Panc1 (cell line): ENCODE measurements around the gene OMP. TPM values are rescaled to one million over a fixed set of nuclear protein-coding genes. Genes with fewer than 3 reads are reported as not detected.
A peak's percentile ranks its signal among the peaks of the same experiment; 100 is the strongest.

Experiments
- ATAC-seq: fragments of 200-7000 bp; cut with Tn5 transposase; 2 replicates; pipeline ENCODE4 v1.9.1; 2020; ENCODE audit warnings: mild to moderate bottlenecking, moderate library complexity
- BruUV-seq: library from RNA; stranded (reverse); fragments of 400-500 nt; replicated peaks from 2 replicates; lab custom pipeline; 2021; lab: Mats Ljungman, UMichigan
- CTCF ChIA-PET: fragments of 300-600 bp; sonication (Branson Sonifier 250); formaldehyde crosslinking; loops from one replicate; lab custom pipeline; 2022; ENCODE audit warnings: antibody characterized with exemption; lab: Charles Lee
- POLR2A ChIA-PET: fragments of 300-600 bp; sonication (Branson Sonifier 250); formaldehyde crosslinking; loops from one replicate; lab custom pipeline; 2022; ENCODE audit warnings: antibody characterized with exemption; lab: Charles Lee
- DNase-seq: peaks from one replicate; pipeline ENCODE4 v3.0.0-alpha.2; 2010; ENCODE audit warnings: low read depth, low spot score
- H3K27ac ChIP-seq: 2 replicates; pipeline ENCODE4 v1.5.1; 2011; ENCODE audit warnings: mild to moderate bottlenecking, low read length, inconsistent platforms
- H3K27me3 ChIP-seq: fragments of 200-500 bp; sonication (Bioruptor generic); 2 replicates; pipeline ENCODE4 v1.6.0; 2014; ENCODE audit warnings: low read length, inconsistent platforms; ENCODE audit not compliant: control insufficient read depth, insufficient read depth
- H3K36me3 ChIP-seq: fragments of 200-500 bp; sonication (Bioruptor generic); 2 replicates; pipeline ENCODE4 v1.5.1; 2014; ENCODE audit warnings: inconsistent platforms, mild to moderate bottlenecking, low read length, moderate library complexity; ENCODE audit not compliant: control insufficient read depth, insufficient read depth
- H3K4me1 ChIP-seq: 2 replicates; pipeline ENCODE4 v1.5.1; 2011; ENCODE audit warnings: inconsistent platforms, mild to moderate bottlenecking, low read length, moderate library complexity; ENCODE audit not compliant: control insufficient read depth, insufficient read depth
- H3K4me3 ChIP-seq, 2 experiments: 2 replicates each; pipeline ENCODE4 v1.5.1; 2011 to 2012; ENCODE audit warnings: low read depth in 2 of 2, low read length in 2 of 2, mild to moderate bottlenecking in 2 of 2, inconsistent platforms in 1 of 2, moderate library complexity in 1 of 2
- H3K9me3 ChIP-seq: fragments of 200-500 bp; sonication (Bioruptor generic); 2 replicates; pipeline ENCODE4 v1.5.1; 2014; ENCODE audit warnings: low read depth, mild to moderate bottlenecking, inconsistent platforms, low read length, moderate library complexity; ENCODE audit not compliant: control insufficient read depth, insufficient read depth
- CTCF ChIP-seq: fragments of 450-650 bp; IDR thresholded peaks from 2 replicates; pipeline ENCODE4 v1.5.1; 2017; ENCODE audit warnings: mild to moderate bottlenecking
- POLR2AphosphoS5 ChIP-seq: IDR thresholded peaks from 2 replicates; pipeline ENCODE4 v1.6.1; 2012; ENCODE audit warnings: mild to moderate bottlenecking, low read depth, low read length, moderate library complexity
- REST ChIP-seq, 2 experiments: IDR thresholded peaks; 2 replicates each; pipeline ENCODE4 v1.6.1; 2011 to 2012; ENCODE audit warnings: low read depth in 2 of 2, control low read depth in 1 of 2, low read length in 1 of 2, mild to moderate bottlenecking in 1 of 2, moderate library complexity in 1 of 2; ENCODE audit not compliant: insufficient read depth in 1 of 2
- SIN3A ChIP-seq: IDR thresholded peaks from 2 replicates; pipeline ENCODE4 v1.6.1; 2012; ENCODE audit warnings: low read depth, mild to moderate bottlenecking, low read length, moderate library complexity, borderline replicate concordance; ENCODE audit not compliant: insufficient read depth
- TCF7L2 ChIP-seq: IDR thresholded peaks from 2 replicates; pipeline ENCODE4 v1.6.1; 2011; ENCODE audit warnings: mild to moderate bottlenecking, low read depth, low read length, inconsistent platforms
- in situ Hi-C: cut with HindIII; loops from 2 replicates; pipeline ENCODE4 v1.10.0; 2016; ENCODE audit warnings: low sequenced_read_pairs, low pct_unique_long_range_greater_than_20kb
- intact Hi-C: fragments of 100-400 bp; cut with micrococcal nuclease; formaldehyde crosslinking; loops from one replicate; pipeline ENCODE4 v1.10.0; 2022; ENCODE audit not compliant: unreplicated experiment
- total RNA-seq: library from RNA; stranded (reverse); gene quantifications from one replicate; pipeline ENCODE4 v1.2.1, GENCODE V29; 2021; ENCODE audit not compliant: unreplicated experiment

OMP gene
- total RNA-seq, 1 experiment from 2014 or later, result 1.5 TPM

DNA sequence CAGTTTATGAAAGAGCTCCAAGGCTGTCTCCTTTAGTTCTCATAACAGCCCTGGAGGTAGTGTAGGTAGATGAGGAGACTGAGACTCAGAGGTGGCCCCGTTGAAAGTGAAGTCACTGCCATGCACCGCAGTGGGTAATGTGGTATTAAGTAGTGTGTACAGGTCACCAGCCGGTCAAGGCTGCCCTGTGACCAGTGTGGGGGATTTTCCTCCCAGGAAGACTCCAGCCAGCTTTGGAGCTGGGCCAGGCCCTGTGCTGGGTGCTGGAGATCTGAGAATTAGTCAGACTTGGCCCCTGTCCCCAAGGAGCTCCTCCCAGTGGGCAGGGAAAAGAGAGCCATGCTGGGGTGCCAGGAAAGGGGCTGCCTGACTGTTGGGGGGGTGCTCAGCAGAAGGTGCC lies 5.3 kb downstream of the OMP start:
- peak; percentile 47 for DNase-seq
- no TSS peak for BruUV-seq
- Histone ChIP-seq H3K4me1 (peaks cover 29% of the 10 kb centered on the region), H3K9me3 (no peaks in the 10 kb centered on the region), H3K27me3 (no peaks in the 10 kb centered on the region), H3K27ac (peak overlapping the region; percentile 51; the same call in 1 of the 2 replicates), H3K36me3 (no peaks in the 10 kb centered on the region), H3K4me3 (no peak overlapping the region; a peak in 1 of 4 replicates)
- in situ Hi-C loops, result no loop called here
- ChIA-PET CTCF (interaction anchor here (0.7 to 0.9 kb wide), 3 partner anchors 17 to 60 kb away, joined by 3 to 4 read pairs (median 4); no protein-coding TSS in a partner anchor), POLR2A (no interaction called here)
- intact Hi-C loops, result no loop called here
- peak; percentile 79 for ATAC-seq
- no peak for TF ChIP-seq POLR2AphosphoS5
- TF ChIP-seq REST (IDR thresholded peaks at IDR 0.05; ENCODE audit: insufficient read depth in 1 of 2, low read depth in 2 of 2, low read length in 1 of 2), result no peak
- no peak for TF ChIP-seq TCF7L2
- TF ChIP-seq CTCF, result no peak

- Histone ChIP-seq H3K36me3 (no peaks in the 10 kb centered on the region), H3K4me1 (peaks cover 29% of the 10 kb centered on the region), H3K27ac (peak overlapping the region; percentile 51), H3K27me3 (no peaks in the 10 kb centered on the region), H3K4me3 (no peak overlapping the region), H3K9me3 (no peaks in the 10 kb centered on the region)
- POLR2A ChIA-PET, result no interaction called here
- ATAC-seq (no peak), DNase-seq (no peak)
- TF ChIP-seq CTCF, result no peak
- TF ChIP-seq REST (IDR thresholded peaks at IDR 0.05; ENCODE audit: insufficient read depth in 1 of 2, low read depth in 2 of 2, low read length in 1 of 2), result no peak
- no peak for TF ChIP-seq SIN3A
- TF ChIP-seq TCF7L2, result no peak
- no peak for TF ChIP-seq POLR2AphosphoS5
- in situ Hi-C loops (no loop called here), intact Hi-C loops (no loop called here)
- BruUV-seq, result no TSS peak
- CTCF ChIA-PET, result interaction anchor here (0.7 to 0.9 kb wide), 2 partner anchors 17 to 61 kb away, joined by 4 read pairs; no protein-coding TSS in a partner anchor
Measured at GRCh38 chr11:77108436-77108835, 5.8 kb downstream of the OMP start.
